Stimulated activated CD4-positive, alpha-beta T cell treated with anti-CD3 and anti-CD28 coated beads, Interleukin-2, amount 100 ng/mL, for 4 hours (primary cell): ENCODE data around the gene TNP2.

ENCODE experiments used
- DNase-seq: peaks from one replicate; pipeline ENCODE4 v3.0.0-alpha.2; 2020; ENCODE audit warnings: low read depth

Gene TNP2

DNA sequence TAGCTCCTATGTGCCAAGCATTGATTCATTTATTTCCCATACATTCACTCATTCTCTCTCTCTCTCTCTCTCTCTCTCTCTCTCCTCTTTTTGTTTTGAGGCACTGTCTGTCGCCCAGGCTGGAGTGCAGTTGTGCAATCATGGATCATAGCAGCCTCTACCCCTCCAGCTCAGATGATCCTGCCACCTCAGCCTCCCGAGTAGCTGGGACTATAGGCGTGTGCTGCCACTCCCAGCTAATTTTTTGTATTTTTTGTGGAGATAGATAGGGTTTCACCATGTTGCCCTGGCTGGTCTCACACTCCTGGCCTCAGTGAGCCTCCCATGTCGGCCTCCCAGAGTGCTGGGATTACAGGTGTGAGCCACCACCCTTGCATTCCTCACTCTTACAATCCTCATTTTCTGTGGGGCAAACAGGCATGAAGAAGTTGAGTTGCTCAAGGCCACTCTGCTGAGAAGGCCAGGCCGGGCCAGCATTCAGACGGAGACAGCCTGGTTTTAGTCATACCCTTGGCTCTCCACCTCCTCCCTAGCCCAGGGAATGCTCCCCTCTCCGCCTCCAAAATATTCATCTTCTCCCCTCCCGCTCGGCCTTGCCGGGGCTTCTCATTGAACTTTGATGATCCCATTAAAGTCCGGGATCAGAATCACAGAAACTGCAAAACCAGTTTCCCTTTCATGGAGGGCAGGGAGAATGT, 7.9 kb upstream of the TNP2 start:
- no peak for DNase-seq

DNA sequence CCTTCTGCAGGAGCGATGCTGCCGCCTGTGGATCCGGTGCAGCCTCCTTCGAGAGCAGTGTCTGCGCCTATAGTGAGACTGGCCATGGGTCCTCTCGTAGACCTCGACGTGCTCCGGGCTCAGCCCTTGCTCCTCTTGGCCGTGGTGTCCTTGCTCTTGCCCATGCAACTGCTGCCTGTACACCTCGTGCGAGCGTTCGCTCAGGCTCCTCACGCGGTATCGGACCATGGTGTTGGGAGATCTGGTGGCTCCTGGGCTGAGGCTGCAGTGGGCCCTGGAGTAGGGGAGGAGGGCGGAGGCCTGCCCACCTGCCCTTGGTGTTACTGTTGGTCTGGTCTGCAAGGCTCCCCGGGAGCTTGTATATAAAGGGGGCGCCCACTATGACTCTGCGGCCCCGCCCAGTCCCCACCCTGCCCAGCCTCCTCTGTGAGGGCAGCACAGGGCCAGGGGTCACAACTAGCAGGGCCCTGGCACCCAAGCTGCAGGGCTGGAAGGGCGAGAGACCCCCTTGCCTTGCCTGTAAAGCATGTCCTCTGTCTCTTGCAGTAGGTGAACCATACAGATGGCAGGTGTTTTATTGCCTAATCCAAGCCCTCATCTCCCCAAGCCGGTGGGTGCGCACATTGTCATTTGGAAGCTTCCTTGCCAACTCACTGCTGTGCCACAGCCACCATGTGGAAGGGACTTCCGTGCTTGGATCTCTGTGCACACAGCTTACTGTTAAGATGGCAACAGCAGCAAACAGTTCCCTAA, 7.2 kb upstream of the TNP2 start, which contains the start of gene PRM2:
Gene PRM2 (minus strand): TSS at position 338 of the 753 bp plus-strand sequence. CDS start 110 bp downstream, at position 228.
- no peak for DNase-seq

DNA sequence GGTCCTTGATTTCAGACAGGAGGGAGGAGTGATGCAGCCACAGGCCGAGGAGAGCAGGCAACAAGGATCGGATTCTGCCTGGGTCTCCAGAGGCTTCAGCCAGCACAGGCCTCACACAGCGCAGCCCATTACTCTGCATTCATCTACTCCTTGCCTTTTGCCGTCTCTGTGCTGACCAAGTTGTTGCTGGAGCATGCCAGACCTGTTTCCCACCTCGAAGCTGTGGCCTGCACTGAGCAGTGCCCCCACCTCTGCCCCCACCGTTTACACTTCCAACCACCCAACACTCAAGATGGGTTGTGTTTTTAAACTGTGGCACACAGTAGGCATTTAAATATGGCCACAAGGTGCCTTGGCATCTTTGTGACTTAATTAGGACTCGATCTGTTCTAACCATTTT, 5.8 kb upstream of the TNP2 start:
- no peak for DNase-seq

DNA sequence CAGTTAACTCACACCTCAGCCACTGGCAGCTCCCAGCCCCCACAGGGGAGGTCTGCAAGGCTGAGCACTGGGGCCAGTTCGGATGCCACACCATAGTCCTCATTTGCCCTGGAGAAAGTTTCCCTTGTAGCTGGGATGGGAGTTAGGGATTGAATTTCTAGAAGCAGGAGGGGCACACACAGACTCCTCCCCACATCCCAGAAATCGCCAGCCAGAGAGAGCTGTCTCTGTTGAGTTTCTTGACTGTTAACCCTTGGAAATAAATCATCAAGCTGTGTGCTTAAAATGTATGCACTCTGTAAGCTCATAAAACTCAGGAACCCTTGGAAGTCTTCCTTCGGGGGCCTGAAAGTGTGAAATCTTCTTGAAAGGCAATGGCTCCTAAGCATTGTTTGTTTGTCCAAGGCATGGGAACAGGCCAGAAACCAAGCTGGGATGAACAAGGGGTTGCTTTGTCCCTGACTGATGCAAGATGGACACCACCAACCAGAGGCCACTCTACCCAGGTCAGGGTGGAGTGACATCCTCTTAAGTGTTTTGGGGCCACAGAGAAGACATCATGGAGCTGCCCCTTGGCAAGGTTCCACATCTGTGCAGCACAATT, 4.7 kb upstream of the TNP2 start:
- no peak for DNase-seq

DNA sequence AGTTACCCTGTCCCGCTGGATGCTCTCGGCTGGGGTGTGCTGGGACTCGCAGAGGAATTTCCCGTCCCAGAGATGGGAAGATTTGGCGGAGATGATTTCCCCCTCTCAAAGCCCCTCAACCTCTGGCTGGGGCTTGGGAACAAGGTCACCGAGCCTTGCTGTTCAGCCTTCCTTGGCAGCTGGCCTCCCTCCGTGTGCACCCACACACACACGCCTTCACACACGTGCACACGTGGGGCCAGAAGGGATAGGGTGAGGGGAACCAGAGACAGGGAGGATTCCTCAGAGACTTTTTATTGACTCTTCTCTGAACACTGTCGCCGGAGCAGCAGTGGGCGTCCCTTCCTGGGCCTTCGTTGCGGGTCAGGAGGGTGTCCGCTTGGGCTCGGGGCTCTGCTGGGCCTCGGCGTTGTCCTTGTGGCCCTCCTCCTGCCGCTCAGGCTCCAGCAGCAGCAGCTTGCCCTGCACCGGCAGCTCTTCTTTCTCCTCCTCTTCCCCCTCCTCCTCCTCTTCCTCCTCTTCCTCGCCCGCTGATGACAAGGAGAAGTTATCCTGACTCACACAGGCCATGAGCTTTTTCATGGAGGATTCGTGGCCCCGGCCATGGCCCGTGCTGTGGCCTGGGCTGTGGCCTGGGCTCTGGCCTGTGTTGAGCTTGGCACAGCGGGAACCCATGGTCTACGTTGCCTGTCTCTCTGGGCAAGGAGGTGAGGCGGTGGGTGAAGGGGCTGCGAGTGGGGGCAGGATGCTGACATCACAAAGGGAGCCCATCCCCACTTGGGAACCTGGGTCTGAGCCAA, 4.0 kb upstream of the TNP2 start, which contains the start of gene PRM3:
Gene PRM3 (minus strand): TSS at position 709 of the 800 bp plus-strand sequence. CDS start 34 bp downstream, at position 675.
- no peak for DNase-seq

DNA sequence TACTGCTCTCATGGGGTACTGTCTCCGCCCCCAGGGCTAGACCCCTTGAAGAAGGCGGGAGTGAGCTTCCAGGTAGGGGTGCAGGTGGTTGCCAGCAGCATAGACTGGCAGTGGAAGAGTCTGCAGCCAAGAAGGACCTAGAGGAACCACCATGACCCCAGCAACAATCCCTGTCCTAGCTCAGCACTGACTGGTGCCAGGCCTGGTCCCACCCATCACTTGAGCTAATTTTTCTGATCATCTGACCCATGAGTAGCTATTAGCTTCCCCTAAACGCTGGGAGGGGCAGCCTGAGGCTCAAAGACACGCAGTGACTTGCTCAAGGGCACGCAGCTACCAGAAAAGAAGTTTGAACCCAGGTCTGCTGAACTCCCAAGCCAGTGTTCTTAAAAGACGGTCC, 3.4 kb upstream of the TNP2 start:
- DNase-seq = no peak

DNA sequence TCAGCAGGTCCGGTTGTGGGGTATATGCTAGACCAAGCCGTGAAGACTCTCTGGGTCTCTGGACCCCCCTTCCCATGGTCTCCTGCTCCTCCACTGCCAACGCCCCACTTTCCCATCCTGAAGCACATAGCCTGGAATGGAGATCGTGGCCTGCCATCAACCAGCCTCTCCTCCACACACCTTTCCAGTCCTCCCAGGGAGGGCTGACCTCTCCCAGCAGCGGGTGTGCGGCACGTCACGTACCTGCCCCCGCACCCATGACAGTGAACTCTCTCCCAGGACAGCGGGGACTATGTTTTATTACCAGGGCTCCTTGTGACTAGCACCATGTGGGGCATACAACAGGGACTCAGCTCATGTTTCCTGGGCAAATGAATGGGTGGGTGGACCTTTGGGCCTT, 2.5 kb upstream of the TNP2 start:
- no peak for DNase-seq

DNA sequence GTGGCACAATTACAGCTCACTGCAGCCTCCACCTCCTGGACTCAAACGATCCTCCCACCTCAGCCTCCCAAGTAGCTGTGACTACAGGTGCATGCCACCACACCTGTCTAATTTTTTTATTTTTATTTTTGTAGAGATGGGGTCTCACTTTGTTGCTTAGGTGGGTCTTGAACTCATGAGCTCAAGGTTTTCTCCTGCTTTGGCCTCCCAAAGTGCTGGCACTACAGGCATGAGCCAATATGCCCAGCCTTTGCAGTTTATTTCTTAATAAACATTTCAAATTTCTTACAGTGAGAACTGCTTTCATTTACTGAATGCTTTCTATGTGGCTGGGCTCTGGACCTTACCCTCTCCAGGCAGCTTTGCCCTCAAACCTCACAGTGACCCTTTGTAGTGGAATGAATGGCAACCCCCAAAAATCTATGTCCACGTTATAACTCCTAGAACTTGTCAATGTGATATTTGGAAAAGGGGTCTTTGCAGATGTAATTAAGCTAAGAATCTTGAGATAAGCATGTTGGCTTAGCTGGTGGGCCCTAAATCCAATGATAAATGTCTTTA, 1.6 kb upstream of the TNP2 start:
- no peak for DNase-seq

DNA sequence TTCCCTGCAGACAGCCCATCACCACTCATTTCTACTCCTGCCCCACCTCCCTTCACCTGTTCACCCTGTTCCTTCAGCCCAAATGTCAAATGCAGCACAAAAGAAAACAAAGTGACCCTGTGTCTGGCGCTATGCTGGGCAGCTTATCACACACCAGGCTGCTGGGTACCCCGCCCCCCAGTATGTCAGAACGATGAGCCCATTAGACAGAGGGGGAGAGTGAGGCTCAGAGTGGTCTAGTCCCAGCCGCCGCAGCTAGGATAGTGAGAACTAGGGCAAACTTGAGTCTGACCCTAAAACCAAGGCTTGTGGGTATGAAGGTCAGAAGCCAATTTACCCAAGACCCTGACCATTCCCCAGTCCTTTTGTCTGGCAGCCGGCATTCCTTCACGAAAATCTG, 4.0 kb downstream of the TNP2 start:
- no peak for DNase-seq

DNA sequence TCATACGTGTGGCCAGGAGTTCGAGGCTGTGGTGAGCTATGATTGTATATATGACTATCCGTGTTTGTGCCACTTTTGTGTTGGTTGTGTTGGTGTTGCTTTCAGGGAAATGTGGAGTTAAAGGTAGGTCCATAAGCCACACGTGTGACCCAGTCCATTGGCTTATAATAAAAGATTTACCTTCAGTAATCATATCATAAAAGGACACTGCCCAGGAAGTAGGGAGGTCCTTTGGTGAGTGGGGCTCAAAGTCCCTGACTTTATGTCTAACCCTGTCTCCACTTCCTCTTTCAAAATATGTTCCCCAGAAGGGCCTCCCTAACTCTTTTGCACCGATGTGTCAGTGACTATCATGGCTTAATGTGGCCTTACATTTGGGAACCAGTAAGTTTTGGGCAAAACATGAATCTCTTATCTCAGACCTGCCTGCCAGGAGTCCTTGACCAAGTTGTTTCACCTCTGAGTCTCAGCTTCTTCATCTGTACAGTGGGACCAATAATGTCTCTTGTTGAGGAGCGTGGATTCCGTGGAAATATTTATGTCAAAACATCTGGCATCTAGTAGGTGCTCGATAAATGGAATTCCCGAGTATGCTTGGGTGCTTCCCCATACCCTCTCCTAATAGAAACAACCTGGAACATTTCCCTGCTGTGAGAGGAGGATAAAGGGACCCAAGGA, 4.8 kb downstream of the TNP2 start:
- DNase-seq = no peak

DNA sequence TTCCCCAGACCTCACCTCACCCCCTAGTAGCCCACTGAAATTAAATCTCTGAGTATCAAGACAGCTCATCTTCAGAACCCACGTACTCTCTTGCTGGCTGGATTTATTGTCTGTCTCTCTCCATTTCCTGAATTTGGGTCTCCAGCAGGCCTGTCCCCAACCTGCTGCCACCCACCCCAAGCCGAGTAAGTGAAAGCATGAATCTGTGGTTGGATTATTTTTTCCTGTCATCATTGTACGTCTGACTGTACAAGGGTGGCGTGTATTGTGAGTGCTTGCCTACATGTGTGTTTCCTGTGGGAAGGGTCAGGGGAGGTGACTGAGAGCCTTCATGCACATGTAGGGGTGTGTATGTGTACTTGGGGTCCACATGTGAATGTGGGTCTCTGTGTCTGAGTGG, 5.4 kb downstream of the TNP2 start:
- no peak for DNase-seq

DNA sequence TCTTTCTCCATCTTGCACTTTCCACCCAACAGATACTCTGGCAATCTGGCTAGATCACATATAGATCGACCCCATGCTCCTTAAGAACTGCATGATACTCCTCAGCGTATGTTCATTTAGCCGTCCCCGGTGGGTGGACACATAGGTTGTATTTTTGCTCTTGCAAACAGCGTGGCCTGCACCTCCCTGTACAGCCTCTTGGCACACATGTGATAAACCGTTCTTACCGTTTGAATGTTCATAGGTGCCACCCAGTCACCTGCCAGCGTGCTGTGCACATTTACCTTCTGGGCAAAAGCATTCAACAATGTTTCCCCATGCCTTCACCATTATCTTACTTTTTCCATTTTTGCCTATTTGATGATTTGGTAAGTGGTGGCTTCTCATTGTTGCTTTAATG, 6.2 kb downstream of the TNP2 start:
- no peak for DNase-seq

DNA sequence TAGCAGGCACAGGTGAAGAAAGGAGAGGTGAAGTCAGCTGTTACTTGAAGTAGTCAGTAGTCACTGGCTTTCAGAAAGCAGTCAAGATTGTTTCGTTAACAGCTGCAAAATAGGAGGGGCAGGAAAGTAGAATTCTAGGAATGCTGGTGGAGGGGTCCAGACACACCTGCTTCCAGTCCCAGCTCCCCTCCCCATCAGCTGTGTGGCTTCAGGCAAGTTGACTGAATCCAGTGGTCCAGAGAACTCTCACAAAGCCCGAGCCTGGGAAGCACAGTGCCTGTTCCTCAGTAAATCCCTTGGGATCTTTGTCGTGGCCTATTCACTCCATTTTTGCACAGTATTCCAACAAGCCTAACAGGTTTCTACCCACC, 8.5 kb downstream of the TNP2 start:
- no peak for DNase-seq

DNA sequence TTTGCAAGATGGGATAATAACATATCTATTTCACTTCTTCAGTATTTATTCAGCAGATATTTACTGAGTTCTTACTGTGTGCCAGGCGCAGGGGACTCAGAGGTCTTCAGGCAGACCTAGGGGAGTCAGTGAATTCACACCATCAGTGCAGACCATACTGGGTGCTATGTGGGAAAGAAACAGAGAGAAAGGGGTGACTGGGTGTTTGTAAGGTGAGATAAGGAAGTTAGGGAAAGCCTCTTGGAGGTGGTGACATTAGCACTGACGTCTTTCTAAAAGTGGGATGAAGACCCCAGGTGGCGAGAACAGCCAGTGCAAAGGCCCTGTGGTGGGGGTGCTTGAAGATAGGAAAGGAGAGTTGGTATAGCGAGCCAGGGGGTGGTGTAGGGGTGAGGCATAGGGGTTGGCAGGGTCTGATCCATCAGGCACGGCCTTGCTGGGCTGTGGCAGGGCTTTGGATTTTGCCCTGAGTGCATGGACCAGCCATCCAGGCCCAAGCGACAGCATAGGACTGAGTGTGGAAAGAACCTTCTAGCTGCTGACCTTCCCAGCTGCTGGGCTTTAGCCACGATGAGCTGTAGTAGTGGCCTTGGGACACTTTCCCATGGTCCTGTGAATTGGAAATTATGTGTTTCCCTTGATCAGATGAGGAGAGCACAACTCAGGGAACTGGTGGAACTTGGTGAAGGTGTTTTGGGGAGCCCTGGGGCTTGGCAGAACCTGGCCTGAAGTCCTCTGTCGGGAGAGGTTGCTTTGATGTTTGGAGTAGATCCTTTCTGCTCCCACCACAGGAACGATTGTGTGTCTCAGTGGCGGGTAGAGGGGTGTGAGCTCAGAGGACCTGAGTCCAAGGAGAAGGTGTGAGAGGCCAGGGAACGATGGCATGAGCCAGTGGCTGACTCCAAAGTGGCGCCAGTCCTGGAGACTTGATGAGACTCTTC, 9.2 kb downstream of the TNP2 start:
- DNase-seq = no peak

DNA sequence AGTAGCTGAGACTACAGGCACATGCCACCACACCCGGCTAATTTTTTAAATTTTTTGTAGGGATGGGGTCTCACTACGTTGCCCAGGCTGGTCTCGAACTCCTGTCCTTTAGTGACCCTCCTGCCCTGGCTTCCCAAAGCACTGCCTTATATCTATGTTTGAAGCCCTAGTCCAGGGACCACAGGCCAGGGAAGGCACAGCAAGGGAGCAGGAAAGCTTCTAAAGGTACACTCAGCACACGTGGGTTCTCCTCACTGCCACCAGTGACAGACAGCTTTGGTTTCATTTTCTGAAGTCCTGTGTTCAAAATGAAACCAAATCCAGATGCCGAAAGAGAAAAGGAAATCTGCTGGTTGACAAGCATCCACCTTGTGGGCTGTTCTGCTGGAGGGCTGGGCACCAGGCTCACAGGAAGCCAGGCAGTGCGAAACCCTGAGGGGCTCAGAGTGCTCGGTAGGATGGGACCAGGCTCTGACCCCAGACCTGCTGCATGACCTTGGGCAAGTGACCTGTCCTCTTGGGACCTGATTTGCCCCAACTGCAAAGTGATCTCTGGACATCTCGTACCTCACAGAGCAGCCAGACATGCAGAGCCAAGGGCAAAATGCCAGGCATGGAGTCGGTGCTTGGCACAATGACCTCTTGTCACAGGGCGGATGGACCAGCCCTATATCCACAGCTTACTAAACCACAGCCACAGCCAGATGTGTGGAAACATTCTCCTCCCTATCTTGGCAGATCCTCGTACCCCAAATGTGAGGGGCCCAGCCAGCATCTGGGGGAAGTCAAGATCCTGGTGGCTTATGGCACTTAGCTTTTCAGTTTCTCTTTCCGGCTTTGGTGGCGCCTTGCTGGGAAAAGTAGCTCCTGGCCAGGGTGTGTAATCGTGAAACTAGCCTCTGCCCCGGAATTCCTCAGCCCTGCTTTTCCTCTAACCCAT, 10.3 kb downstream of the TNP2 start:
- DNase-seq = no peak

DNA sequence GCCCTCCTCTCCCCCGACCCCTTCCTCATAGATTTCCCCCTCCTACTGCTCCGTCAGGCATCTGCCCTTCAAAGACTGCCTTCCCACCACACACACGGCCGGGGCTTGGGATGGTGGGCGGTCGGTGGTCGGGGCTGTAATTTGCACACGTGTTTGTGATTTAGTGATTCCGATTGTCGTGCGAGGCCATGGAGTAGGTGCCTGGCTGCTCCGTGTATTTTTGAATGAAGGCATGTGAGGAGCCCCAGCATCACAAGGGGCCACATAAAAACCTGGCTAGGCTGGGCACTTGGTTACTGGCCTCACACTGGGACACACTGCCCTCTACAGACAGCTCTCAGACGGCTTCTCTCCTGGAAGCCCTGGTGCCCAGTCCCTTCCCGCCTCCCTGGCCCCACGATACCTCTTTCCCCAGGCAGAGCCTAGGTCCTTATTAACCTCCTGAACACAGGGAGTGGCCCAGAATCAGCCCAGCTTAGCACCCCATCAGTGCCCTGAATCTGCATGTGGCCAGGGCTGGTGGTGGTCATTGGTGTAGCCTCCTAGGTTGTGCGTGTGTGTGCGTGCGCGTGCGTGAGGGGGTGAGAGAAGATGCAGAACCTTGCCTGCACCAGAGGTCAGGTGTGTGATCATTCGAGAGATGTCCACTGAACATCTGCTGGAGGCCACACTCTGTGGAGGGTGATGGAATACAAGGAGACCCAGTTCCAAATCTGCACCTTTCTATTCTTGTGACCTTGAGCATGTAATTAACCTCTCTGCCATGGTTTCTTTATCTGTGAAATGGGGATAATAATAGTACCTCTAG, 11.8 kb downstream of the TNP2 start:
- peak; percentile 45 for DNase-seq

DNA sequence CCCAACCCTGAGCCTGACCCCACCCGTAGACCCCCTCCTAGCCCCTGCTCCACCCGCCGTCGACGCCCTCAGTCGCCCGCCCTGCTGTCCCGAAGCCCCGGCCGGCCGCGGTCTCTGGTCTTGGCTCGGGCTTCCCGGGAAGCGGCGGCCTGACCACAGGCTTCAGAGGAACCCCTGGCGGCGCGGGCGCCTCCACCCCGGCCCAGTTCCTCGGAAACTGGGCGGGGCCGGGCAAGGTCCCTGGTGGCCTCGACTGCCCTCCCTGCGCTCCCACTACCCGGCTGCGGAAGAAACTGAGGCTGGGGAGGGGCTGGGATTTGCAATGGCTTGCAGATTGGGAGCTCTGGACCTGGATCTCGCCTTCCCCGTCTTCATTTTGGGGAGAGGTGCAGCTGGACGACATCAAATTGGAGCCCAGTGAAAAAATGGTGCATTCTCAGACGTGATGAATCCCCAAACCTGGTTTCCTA, 12.4 kb downstream of the TNP2 start:
- DNase-seq = no peak
